H1 (cell line): ENCODE measurements around the gene BIN1.

Experiments used
- ASH2L ChIP-seq: fragments of 200-600, 300-600 bp; sonication (generic); IDR thresholded peaks from one replicate; pipeline ENCODE4 v1.7.1; 2017; ENCODE audit warnings: low read length
- BRCA1 ChIP-seq: IDR thresholded peaks from 2 replicates; pipeline ENCODE4 v1.6.1; 2012; ENCODE audit warnings: low read depth, low read length, improper control_type of control experiment
- CBX8 ChIP-seq: fragments of 300-800, 300-1000 bp; sonication (generic); IDR thresholded peaks from 2 replicates; pipeline ENCODE4 v1.7.1; 2016; ENCODE audit warnings: low read depth, low read length, borderline replicate concordance
- CHD2 ChIP-seq: IDR thresholded peaks from 2 replicates; pipeline ENCODE4 v1.6.1; 2012; ENCODE audit warnings: low read length, improper control_type of control experiment
- EP300 ChIP-seq, 2 experiments: IDR thresholded peaks; 1 replicate in 1 of 2; 2 replicates in 1 of 2; pipeline ENCODE4 v1.6.1; 2011 to 2012; ENCODE audit warnings: low read depth in 2 of 2, low read length in 2 of 2, mild to moderate bottlenecking in 2 of 2, borderline replicate concordance in 1 of 2, inconsistent platforms in 1 of 2, moderate library complexity in 1 of 2
- GABPA ChIP-seq: IDR thresholded peaks from 2 replicates; pipeline ENCODE4 v1.6.1; 2011; ENCODE audit warnings: mild to moderate bottlenecking, low read length, moderate library complexity, borderline replicate concordance; ENCODE audit not compliant: insufficient read depth
- HDAC2 ChIP-seq, 2 experiments: fragments of 300-600 bp in 1 of 2; sonication (generic) in 1 of 2; IDR thresholded peaks; 2 replicates each; pipeline ENCODE4 v1.6.1; 2011 to 2012; ENCODE audit warnings: low read depth in 2 of 2, low read length in 2 of 2, mild to moderate bottlenecking in 2 of 2, moderate library complexity in 2 of 2, borderline replicate concordance in 1 of 2, inconsistent platforms in 1 of 2
- NRF1 ChIP-seq: IDR thresholded peaks from 2 replicates; pipeline ENCODE4 v1.6.1; 2011; ENCODE audit warnings: mild to moderate bottlenecking, low read depth, low read length, improper control_type of control experiment
- POLR2A ChIP-seq, 2 experiments: IDR thresholded peaks; 1 replicate in 1 of 2; 2 replicates in 1 of 2; pipeline ENCODE4 v1.6.1; 2011; ENCODE audit warnings: low read depth in 2 of 2, low read length in 2 of 2, mild to moderate bottlenecking in 2 of 2; ENCODE audit errors: control extremely low read depth in 1 of 2
- SP1 ChIP-seq: IDR thresholded peaks from 2 replicates; pipeline ENCODE4 v1.6.1; 2011; ENCODE audit warnings: low read depth, low read length
- SRF ChIP-seq: IDR thresholded peaks from 2 replicates; pipeline ENCODE4 v1.6.1; 2011; ENCODE audit warnings: mild to moderate bottlenecking, low read depth, low read length, moderate library complexity
- TF ChIP-seq, protein P1 (sequence below): IDR thresholded peaks from 2 replicates; pipeline ENCODE4 v1.6.1; 2012; ENCODE audit warnings: inconsistent platforms
- TF ChIP-seq, protein P2 (sequence below), 3 experiments: IDR thresholded peaks; 1 replicate in 2 of 3; 2 replicates in 1 of 3; pipeline versions ENCODE4 v1.5.1 to v1.6.1; 2011; ENCODE audit warnings: low read length in 3 of 3, mild to moderate bottlenecking in 3 of 3, inconsistent platforms in 2 of 3, low read depth in 1 of 3, moderate library complexity in 1 of 3; ENCODE audit not compliant: insufficient read depth in 1 of 3; ENCODE audit errors: control extremely low read depth in 1 of 3

DNA sequence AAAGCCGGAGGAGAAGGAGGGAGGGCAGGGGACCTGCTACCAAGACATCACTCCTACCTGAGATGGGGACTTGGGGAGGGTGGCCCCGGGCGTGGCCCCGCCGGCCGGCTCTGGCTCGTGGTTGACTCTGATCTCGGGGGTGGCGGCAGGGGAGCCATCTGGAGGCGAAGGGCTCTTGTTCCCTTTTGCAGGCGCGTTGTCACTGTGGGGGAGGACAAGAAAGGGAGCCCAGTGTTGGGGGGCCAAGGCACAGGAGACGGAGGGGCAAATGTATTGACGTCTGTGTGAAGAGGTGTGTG is 48.1 kb downstream of the BIN1 start:
- TF ChIP-seq, protein P1, sequence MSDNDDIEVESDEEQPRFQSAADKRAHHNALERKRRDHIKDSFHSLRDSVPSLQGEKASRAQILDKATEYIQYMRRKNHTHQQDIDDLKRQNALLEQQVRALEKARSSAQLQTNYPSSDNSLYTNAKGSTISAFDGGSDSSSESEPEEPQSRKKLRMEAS = no peak
- no peak for TF ChIP-seq EP300 (IDR thresholded peaks at IDR 0.05; ENCODE audit: borderline replicate concordance in 1 of 2, low read depth in 2 of 2, low read length in 2 of 2)
- no peak for TF ChIP-seq CBX8
- TF ChIP-seq, protein P2, sequence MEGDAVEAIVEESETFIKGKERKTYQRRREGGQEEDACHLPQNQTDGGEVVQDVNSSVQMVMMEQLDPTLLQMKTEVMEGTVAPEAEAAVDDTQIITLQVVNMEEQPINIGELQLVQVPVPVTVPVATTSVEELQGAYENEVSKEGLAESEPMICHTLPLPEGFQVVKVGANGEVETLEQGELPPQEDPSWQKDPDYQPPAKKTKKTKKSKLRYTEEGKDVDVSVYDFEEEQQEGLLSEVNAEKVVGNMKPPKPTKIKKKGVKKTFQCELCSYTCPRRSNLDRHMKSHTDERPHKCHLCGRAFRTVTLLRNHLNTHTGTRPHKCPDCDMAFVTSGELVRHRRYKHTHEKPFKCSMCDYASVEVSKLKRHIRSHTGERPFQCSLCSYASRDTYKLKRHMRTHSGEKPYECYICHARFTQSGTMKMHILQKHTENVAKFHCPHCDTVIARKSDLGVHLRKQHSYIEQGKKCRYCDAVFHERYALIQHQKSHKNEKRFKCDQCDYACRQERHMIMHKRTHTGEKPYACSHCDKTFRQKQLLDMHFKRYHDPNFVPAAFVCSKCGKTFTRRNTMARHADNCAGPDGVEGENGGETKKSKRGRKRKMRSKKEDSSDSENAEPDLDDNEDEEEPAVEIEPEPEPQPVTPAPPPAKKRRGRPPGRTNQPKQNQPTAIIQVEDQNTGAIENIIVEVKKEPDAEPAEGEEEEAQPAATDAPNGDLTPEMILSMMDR (IDR thresholded peaks at IDR 0.05; ENCODE audit: control extremely low read depth in 1 of 3, insufficient read depth in 1 of 3, low read depth in 1 of 3, low read length in 3 of 3) = no peak
- TF ChIP-seq SRF = no peak
- TF ChIP-seq ASH2L = no peak
- TF ChIP-seq POLR2A (IDR thresholded peaks at IDR 0.05; ENCODE audit: control extremely low read depth in 1 of 2, low read depth in 2 of 2, low read length in 2 of 2) = no peak
- TF ChIP-seq SP1 = no peak
- TF ChIP-seq GABPA = no peak
- TF ChIP-seq NRF1 = no peak
- TF ChIP-seq HDAC2 (IDR thresholded peaks at IDR 0.05; ENCODE audit: borderline replicate concordance in 1 of 2, low read depth in 2 of 2, low read length in 2 of 2) = no peak
- no peak for TF ChIP-seq CHD2
- TF ChIP-seq BRCA1 = no peak
